GM21515 (cell line): ENCODE measurements around the gene AMACR.
"Not testable (repeated sequence)": the region's sequence is repeated elsewhere in the genome, so short reads cannot be mapped to it uniquely, and the experiment has no call there.

Source experiments
- ATAC-seq: cut with Tn5 transposase; IDR thresholded peaks from one replicate; pipeline ENCODE4 v1.9.1; 2021; ENCODE audit not compliant: unreplicated experiment

Gene AMACR

GRCh38 chr5:33973271-33973670 lies 34.6 kb downstream of the AMACR start:
- ATAC-seq = peak; percentile 62

GRCh38 chr5:33969572-33970452 lies 38.0 kb downstream of the AMACR start:
- peak; percentile 61 for ATAC-seq

- ATAC-seq = no peak
These were observed 39.4 kb downstream of the AMACR start for GRCh38 chr5:33968211-33969005.

GRCh38 chr5:33966805-33967204 lies 41.0 kb downstream of the AMACR start:
- ATAC-seq = no peak

GRCh38 chr5:33964132-33964700 lies 43.6 kb downstream of the AMACR start:
- no peak for ATAC-seq

- ATAC-seq = no peak
These were observed 49.7 kb downstream of the AMACR start for GRCh38 chr5:33958176-33958575.

GRCh38 chr5:33957577-33958150 lies 50.2 kb downstream of the AMACR start:
- ATAC-seq = no peak

GRCh38 chr5:33952175-33952574 lies 55.7 kb downstream of the AMACR start:
- ATAC-seq = not testable (repeated sequence)

GRCh38 chr5:33944543-33945132 lies 63.2 kb downstream of the AMACR start:
- no peak for ATAC-seq

- ATAC-seq = no peak
These were observed 66.8 kb downstream of the AMACR start for GRCh38 chr5:33941090-33941489.

- ATAC-seq = no peak
These were observed 68.1 kb downstream of the AMACR start for GRCh38 chr5:33939556-33940262.

- ATAC-seq = no peak
These were observed 69.0 kb downstream of the AMACR start for GRCh38 chr5:33938881-33939280.

- ATAC-seq = no peak
These were observed 69.4 kb downstream of the AMACR start for GRCh38 chr5:33938507-33938796.

- no peak for ATAC-seq
These were observed 69.9 kb downstream of the AMACR start for GRCh38 chr5:33937707-33938506.

- ATAC-seq = no peak
These were observed 70.7 kb downstream of the AMACR start for GRCh38 chr5:33937017-33937706.

GRCh38 chr5:33936381-33937016 lies 71.4 kb downstream of the AMACR start, which contains the start of gene RXFP3:
TSS of gene RXFP3 (plus strand) at chr5:33936386. CDS start at chr5:33936741, 355 bp downstream.
- ATAC-seq = no peak
